Osteoblast (primary cell): ENCODE measurements around the gene SAMM50. TPM values are rescaled to one million over a fixed set of nuclear protein-coding genes. Genes with fewer than 3 reads are reported as not detected.

Source experiments
- DNase-seq: peaks from one replicate; pipeline ENCODE4 v3.0.0; 2011; ENCODE audit warnings: low spot score, mixed read lengths; ENCODE audit not compliant: insufficient read length; ENCODE audit errors: missing footprints
- H2AFZ ChIP-seq: 2 replicates; pipeline ENCODE4 v1.6.0; 2011; ENCODE audit warnings: mild to moderate bottlenecking, low read length
- H3K27ac ChIP-seq: 2 replicates; pipeline ENCODE4 v1.5.1; 2011; ENCODE audit warnings: mild to moderate bottlenecking, low read depth, low read length, moderate library complexity
- H3K27me3 ChIP-seq: 2 replicates; pipeline ENCODE4 v1.6.0; 2012; ENCODE audit warnings: mild to moderate bottlenecking, control low read depth, inconsistent platforms, low read length, moderate library complexity; ENCODE audit not compliant: insufficient read depth
- H3K36me3 ChIP-seq: 2 replicates; pipeline ENCODE4 v1.5.1; 2011; ENCODE audit warnings: mild to moderate bottlenecking, low read length, control low read depth, moderate library complexity; ENCODE audit not compliant: insufficient read depth
- H3K4me1 ChIP-seq: 2 replicates; pipeline ENCODE4 v1.5.1; 2011; ENCODE audit warnings: mild to moderate bottlenecking, low read length, control low read depth, moderate library complexity; ENCODE audit not compliant: insufficient read depth
- H3K4me2 ChIP-seq: 2 replicates; pipeline ENCODE4 v1.6.0; 2011; ENCODE audit warnings: mild to moderate bottlenecking, low read length; ENCODE audit not compliant: insufficient read depth
- H3K4me3 ChIP-seq: fragments of 200-600 bp; sonication (generic); 3 replicates; pipeline ENCODE4 v1.5.1; 2012; ENCODE audit warnings: mild to moderate bottlenecking, low read length, inconsistent platforms; ENCODE audit not compliant: insufficient read depth
- H3K79me2 ChIP-seq: 2 replicates; pipeline ENCODE4 v1.6.0; 2012; ENCODE audit warnings: mild to moderate bottlenecking, low read length, control low read depth, inconsistent platforms; ENCODE audit not compliant: insufficient read depth
- H3K9me3 ChIP-seq: 2 replicates; pipeline ENCODE4 v1.5.1; 2011; ENCODE audit warnings: low read depth, low read length, control low read depth
- H4K20me1 ChIP-seq: 2 replicates; pipeline ENCODE4 v1.6.0; 2012; ENCODE audit warnings: mild to moderate bottlenecking, low read length, control low read depth; ENCODE audit not compliant: insufficient read depth
- total RNA-seq: library from RNA; depleted of rRNA; stranded (reverse); fragments of >200 nt; gene quantifications from 2 replicates; pipeline ENCODE4 v1.2.3, GENCODE V29; 2012
- TF ChIP-seq, protein P1 (sequence below): IDR thresholded peaks from 2 replicates; pipeline ENCODE4 v1.5.1; 2011; ENCODE audit warnings: mild to moderate bottlenecking, low read depth, low read length, moderate library complexity; ENCODE audit errors: extremely low read depth

SAMM50 gene
- total RNA-seq, 1 donor, result 36.6 TPM

DNA sequence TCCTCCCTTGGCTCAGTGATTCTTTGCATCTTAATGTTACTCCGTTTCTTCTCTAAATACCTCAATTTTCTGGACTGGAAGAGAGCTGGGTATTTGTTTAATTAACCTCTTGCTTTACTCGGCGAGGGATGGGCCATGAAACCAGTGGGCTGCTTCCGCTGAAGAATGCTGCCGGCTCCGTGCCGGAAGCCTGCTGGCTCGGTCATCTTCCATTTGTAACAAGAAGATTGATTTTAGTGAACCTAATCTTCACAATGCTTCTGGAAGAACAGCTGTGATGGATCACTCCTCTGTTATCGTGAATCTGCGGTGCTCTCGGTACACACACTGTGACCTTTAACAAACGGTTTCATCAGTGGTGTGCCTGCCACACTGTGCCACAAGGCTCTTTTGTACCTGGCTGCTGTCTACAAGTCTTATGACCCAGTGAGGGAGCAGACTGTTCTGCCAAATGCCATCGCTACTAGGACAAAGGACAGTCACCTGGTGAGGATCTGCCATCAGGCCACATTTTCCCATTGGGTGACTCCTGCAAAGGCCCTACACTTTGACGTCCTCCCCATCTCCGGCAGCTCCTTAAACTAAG is 43.5 kb downstream of the SAMM50 start:
- Histone ChIP-seq H3K4me3 (no peak overlapping the region), H3K9me3 (no peaks in the 10 kb centered on the region), H3K4me1 (no peaks in the 10 kb centered on the region), H3K79me2 (peaks cover 4% of the 10 kb centered on the region), H3K27me3 (no peaks in the 10 kb centered on the region), H3K36me3 (peaks cover 45% of the 10 kb centered on the region), H3K27ac (no peak overlapping the region), H3K4me2 (no peak overlapping the region), H4K20me1 (peaks cover 9% of the 10 kb centered on the region), H2AFZ (no peak overlapping the region)
- no peak for DNase-seq
- TF ChIP-seq, protein P1, sequence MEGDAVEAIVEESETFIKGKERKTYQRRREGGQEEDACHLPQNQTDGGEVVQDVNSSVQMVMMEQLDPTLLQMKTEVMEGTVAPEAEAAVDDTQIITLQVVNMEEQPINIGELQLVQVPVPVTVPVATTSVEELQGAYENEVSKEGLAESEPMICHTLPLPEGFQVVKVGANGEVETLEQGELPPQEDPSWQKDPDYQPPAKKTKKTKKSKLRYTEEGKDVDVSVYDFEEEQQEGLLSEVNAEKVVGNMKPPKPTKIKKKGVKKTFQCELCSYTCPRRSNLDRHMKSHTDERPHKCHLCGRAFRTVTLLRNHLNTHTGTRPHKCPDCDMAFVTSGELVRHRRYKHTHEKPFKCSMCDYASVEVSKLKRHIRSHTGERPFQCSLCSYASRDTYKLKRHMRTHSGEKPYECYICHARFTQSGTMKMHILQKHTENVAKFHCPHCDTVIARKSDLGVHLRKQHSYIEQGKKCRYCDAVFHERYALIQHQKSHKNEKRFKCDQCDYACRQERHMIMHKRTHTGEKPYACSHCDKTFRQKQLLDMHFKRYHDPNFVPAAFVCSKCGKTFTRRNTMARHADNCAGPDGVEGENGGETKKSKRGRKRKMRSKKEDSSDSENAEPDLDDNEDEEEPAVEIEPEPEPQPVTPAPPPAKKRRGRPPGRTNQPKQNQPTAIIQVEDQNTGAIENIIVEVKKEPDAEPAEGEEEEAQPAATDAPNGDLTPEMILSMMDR, result no peak

DNA sequence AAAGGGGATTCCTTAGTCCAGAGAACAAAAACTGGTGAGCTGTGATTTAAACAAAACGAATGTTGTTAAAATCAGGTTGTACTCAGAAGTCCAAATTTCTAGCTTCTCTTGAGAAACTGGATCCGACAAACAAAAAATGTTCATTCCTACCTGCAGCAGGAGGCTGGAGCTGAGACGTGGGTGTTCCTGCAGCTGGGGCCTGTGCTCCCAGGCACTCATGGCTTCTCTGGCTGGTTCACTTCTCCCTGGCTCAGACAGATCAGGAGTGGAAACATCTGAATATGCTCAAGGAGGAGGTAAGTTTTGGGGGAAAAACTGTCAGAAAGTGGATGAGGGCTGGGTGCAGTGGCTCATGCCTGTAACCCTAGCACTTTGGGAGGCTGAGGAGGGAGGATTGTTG is 44.1 kb downstream of the SAMM50 start:
- no peak for DNase-seq
- TF ChIP-seq, protein P1, result no peak
- H3K79me2 ChIP-seq, result peaks cover 4% of the 10 kb centered on the region
- H3K9me3 ChIP-seq, result no peaks in the 10 kb centered on the region
- H3K4me3 ChIP-seq, result no peak overlapping the region
- H3K27ac ChIP-seq, result no peak overlapping the region
- H4K20me1 ChIP-seq, result peaks cover 7% of the 10 kb centered on the region
- peaks cover 39% of the 10 kb centered on the region for H3K36me3 ChIP-seq
- no peaks in the 10 kb centered on the region for H3K4me1 ChIP-seq
- no peaks in the 10 kb centered on the region for H3K27me3 ChIP-seq
- H2AFZ ChIP-seq, result no peak overlapping the region
- no peak overlapping the region for H3K4me2 ChIP-seq

DNA sequence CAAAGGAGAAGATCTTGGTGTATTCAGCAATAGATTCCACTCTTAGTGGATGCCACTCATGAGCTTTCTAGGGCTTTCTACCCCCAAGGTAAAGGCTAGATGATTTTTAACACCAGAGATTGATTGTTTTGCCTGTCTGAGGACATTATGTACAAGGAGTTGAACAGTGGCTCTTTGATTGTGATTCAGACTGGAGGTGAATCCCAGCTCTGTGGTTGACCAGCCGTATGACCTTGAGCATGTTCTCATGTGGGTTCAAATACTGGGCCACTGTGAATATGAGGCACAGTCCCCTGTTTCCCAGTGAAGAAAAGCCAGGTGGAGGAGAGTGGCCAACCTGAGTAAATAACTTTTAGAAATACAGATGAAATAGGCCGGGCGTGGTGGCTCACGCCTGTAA is 44.9 kb downstream of the SAMM50 start:
- TF ChIP-seq, protein P1, result no peak
- Histone ChIP-seq H2AFZ (no peak overlapping the region), H3K27ac (no peak overlapping the region), H3K27me3 (no peaks in the 10 kb centered on the region), H3K4me1 (no peaks in the 10 kb centered on the region), H3K36me3 (peaks cover 32% of the 10 kb centered on the region), H4K20me1 (peaks cover 4% of the 10 kb centered on the region), H3K9me3 (no peaks in the 10 kb centered on the region), H3K79me2 (no peaks in the 10 kb centered on the region), H3K4me3 (no peak overlapping the region), H3K4me2 (no peak overlapping the region)
- DNase-seq, result no peak

DNA sequence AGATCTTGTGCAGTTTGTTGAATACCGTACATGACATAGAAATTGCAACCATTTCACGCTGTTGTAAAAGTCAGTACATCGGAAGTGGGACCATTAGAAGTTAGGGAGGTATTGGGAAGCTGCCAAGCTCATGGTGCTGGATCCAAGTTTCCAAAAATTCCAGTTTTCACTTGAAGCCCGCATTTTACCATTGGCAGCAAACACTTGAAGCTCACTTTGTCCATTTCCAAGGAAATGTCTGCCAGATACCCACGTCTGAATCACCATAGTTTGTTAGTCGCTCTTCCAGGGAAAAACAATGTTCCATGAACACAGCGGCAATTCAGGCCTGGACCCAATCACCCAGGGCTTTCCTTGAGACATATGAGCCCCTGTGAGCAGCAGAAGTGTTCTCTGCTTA is 46.3 kb downstream of the SAMM50 start:
- no peak for DNase-seq
- H3K36me3 ChIP-seq, result peaks cover 19% of the 10 kb centered on the region
- no peaks in the 10 kb centered on the region for H3K27me3 ChIP-seq
- TF ChIP-seq, protein P1, result no peak
- no peak overlapping the region for H3K27ac ChIP-seq
- H3K4me2 ChIP-seq, result no peak overlapping the region
- peaks cover 2% of the 10 kb centered on the region for H4K20me1 ChIP-seq
- no peak overlapping the region for H2AFZ ChIP-seq
- H3K4me1 ChIP-seq, result no peaks in the 10 kb centered on the region
- no peak overlapping the region for H3K4me3 ChIP-seq
- no peaks in the 10 kb centered on the region for H3K9me3 ChIP-seq
- H3K79me2 ChIP-seq, result no peaks in the 10 kb centered on the region
